Stomach (tissue), 4 donors: ENCODE results near the gene SPON2.
A peak's percentile ranks its signal among the peaks of the same experiment; 100 is the strongest.

Experiments
- CTCF ChIP-seq, 7 experiments: fragments of 450-650 bp in 4 of 7; fragments of 200-600 bp in 3 of 7; sonication (generic) in 3 of 7; IDR thresholded peaks; one replicate each; pipeline ENCODE4 v1.5.1; 2016 to 2019; ENCODE audit warnings: antibody characterized with exemption in 7 of 7, control low read depth in 2 of 7, mild to moderate bottlenecking in 1 of 7
- EP300 ChIP-seq: sonication (generic); formaldehyde crosslinking; IDR thresholded peaks from one replicate; pipeline ENCODE4 v1.6.1; 2017; ENCODE audit warnings: antibody characterized with exemption
- POLR2A ChIP-seq, 4 donors: fragments of 450-650 bp; IDR thresholded peaks; one replicate each; pipeline ENCODE4 v1.6.1; 2016; ENCODE audit warnings: antibody characterized with exemption in 4 of 4, control low read depth in 2 of 4, mild to moderate bottlenecking in 1 of 4, moderate library complexity in 1 of 4
- POLR2AphosphoS5 ChIP-seq, 3 donors: sonication (generic); formaldehyde crosslinking; IDR thresholded peaks; one replicate each; pipeline ENCODE4 v1.6.1; 2016; ENCODE audit warnings: antibody characterized with exemption in 3 of 3

GRCh38 chr4:1172971-1173757 lies 781 bp upstream of the SPON2 start:
- TF ChIP-seq POLR2A (IDR thresholded peaks at IDR 0.05) (no peak), CTCF (IDR thresholded peaks at IDR 0.05) (no peak), EP300 (no peak), POLR2AphosphoS5 (IDR thresholded peaks at IDR 0.05) (peak in 1 of 3 donors; percentile 12)
